ENCODE results near the gene SBNO1.
A peak's percentile ranks its signal among the peaks of the same experiment; 100 is the strongest.

Gene SBNO1

DNA sequence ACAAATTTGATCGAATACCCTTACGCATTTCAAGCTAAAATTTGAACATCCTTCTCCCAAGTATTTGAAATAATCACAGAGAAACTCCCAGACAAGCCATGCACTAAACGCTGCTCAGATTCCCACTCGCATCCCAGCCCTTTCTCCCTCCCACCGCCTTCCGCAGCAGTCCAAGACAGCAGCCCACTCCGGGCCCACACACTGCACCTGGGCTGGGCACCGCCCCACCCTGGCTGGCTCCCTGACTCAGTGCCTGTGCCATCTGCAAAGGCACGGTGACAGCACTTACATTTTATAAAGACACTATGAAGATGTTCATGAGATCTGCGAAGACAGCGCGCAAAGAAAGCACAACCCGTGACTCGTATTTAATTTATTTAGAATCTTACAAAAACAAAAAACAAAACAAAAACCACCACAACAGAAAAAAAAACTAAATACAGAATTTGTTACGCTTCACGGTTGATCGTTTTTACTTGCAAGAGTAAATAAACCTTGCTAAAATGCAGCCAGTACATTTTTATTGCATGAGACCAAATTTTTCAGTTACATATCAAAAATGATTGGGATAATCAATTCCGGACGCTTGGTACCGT, 75.8 kb downstream of the SBNO1 start:
- Histone ChIP-seq H3K36me3 (replicated peaks) (peaks cover 27% of the 10 kb centered on the region), H3K4me3 (no peak overlapping the region), H3K27me3 (ENCODE audit: low read depth) (no peaks in the 10 kb centered on the region), H3K4me1 (peaks cover 2% of the 10 kb centered on the region; the same call in 1 of the 2 replicates), H3K9me3 (no peaks in the 10 kb centered on the region)
- no peak for DNase-seq (ENCODE audit: low spot score in 2 of 2)
- in situ Hi-C loops (cut with MboI; ENCODE audit: low sequenced_read_pairs): no loop called here

DNA sequence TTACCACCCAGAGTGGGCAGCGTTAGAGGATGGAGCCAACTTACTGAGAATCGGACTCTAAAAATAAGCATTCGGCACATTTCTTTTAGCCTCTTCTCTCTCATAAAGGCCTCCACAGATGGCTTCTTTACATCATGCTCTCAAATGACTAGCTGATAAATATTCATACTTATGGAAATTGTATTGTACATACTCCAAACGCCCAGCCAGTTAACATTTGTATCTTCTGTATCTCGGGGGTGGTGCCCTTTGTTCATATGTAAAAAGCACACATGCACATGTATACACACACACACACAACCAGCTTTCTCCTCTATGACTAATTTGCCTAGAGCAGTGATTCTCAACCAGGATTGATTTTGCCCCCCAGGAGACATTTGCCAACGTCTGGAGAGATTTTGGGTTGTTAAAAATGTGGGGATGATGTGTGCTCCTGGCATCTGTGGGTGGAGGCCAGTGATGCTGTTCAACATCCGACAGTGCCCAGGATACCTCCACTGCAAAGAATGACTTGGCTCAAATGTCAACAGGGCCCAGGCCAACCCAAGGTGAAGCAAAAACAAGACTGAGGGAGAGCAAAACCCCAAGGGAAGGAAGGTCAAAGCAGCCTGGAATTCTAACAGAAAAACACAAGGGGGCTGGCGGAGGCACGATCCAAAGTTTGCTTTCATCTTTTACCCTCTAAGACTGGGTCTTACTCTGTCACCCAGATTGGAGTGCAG, 77.8 kb downstream of the SBNO1 start:
- Histone ChIP-seq H3K4me1 (peaks cover 2% of the 10 kb centered on the region; the same call in 1 of the 2 replicates), H3K27me3 (ENCODE audit: low read depth) (no peaks in the 10 kb centered on the region), H3K9me3 (no peaks in the 10 kb centered on the region), H3K36me3 (replicated peaks) (peaks cover 10% of the 10 kb centered on the region), H3K4me3 (no peak overlapping the region)
- DNase-seq (ENCODE audit: low spot score in 2 of 2): peak; percentile 50 to 54
- in situ Hi-C loops (cut with MboI; ENCODE audit: low sequenced_read_pairs): no loop called here

DNA sequence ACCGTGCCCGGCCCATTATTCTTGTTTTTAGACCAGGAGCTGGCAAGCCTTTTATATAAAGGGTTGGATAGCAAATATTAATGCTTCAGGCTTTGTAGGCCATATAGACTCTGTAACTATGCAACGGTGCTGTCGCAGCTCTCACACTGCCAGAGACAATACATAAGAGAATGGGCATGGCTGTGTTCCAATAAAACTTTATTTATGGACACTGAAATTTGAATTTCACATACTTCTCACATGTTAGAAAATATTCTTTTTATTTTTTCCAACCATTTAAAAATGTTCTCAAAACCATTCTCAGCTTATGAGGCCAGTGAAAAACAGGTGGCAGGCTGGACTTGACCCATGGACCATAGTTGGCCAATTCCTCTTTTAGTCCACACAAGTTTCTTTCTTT, 80.0 kb downstream of the SBNO1 start:
- no peaks in the 10 kb centered on the region for H3K27me3 ChIP-seq (ENCODE audit: low read depth)
- H3K4me1 ChIP-seq: peaks cover 2% of the 10 kb centered on the region; the same call in 1 of the 2 replicates
- peaks cover 5% of the 10 kb centered on the region for H3K36me3 ChIP-seq (replicated peaks)

DNA sequence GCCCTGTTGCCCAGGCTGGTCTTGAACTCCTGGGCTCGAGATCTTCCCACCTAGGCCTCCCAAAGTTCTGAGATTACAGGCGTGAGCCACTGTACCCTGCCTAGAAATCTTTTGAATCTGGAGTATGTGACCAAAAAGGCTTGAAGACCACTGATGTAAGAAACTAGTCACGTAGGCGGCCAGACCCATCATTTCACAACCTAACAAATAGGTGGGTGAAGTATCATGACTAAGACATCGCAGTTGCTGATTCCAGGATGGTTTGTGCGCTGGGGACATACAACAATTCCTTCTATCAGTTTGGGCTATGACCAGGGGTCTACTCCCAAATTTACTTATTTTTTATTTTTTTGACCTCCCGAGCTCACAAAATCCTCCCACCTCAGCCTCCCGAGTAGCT, 81.2 kb downstream of the SBNO1 start:
- no peaks in the 10 kb centered on the region for H3K27me3 ChIP-seq (ENCODE audit: low read depth)
- H3K9me3 ChIP-seq: no peaks in the 10 kb centered on the region
- DNase-seq (ENCODE audit: low spot score in 2 of 2): no peak
- H3K4me3 ChIP-seq: no peak overlapping the region
- peaks cover 2% of the 10 kb centered on the region; the same call in 1 of the 2 replicates for H3K4me1 ChIP-seq
- in situ Hi-C loops (cut with MboI; ENCODE audit: low sequenced_read_pairs): no loop called here
- H3K36me3 ChIP-seq (replicated peaks): no peaks in the 10 kb centered on the region

More for the DNA sequence above, 80.0 kb downstream of the SBNO1 start:
- Histone ChIP-seq H3K9me3 (no peaks in the 10 kb centered on the region), H3K4me3 (no peak overlapping the region)
- DNase-seq (ENCODE audit: low spot score in 2 of 2): no peak
- in situ Hi-C loops (cut with MboI; ENCODE audit: low sequenced_read_pairs): no loop called here

DNA sequence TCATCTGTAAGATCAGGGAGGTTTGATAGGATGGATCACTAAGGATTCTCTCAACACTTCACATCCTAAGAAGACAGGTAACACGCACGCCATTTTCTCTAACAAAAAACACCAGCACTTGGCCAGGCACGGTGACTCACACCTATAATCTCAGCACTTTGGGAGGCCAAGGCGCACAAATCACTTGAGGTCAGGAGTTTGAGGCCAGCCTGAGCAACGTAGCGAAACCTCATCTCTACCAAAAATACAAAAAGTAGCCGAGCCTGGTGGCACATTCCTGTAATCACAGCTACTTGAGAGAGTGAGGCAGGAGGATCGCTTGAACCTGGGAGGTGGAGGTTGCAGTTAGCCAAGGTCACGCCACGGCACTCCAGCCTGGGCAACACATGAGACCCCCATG, 82.5 kb downstream of the SBNO1 start:
- in situ Hi-C loops (cut with MboI; ENCODE audit: low sequenced_read_pairs): no loop called here

DNA sequence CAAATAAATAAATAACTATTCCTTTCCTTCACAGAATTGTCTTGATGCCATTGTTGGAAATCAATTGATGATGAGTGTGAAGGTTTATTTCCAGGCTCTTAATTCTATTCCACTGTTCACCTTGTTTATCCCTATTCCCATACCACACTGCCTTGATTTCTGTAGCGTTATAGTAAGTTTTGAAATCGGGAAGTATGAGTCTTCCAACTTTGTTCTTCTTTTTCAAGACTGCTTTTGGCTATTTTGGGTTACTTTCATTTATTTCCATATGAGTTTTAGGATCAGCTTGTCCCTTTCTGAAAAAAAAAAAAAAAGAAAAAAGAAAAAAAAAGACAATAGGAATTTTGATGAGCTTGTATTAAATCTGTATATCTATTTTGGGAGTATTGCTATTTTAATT, 83.7 kb downstream of the SBNO1 start:
- no peak for DNase-seq (ENCODE audit: low spot score in 2 of 2)
- no peaks in the 10 kb centered on the region for H3K27me3 ChIP-seq (ENCODE audit: low read depth)
- in situ Hi-C loops (cut with MboI; ENCODE audit: low sequenced_read_pairs): no loop called here
- H3K36me3 ChIP-seq (replicated peaks): no peaks in the 10 kb centered on the region
- no peak overlapping the region for H3K4me3 ChIP-seq
- no peaks in the 10 kb centered on the region for H3K9me3 ChIP-seq
- H3K4me1 ChIP-seq: no peaks in the 10 kb centered on the region

More for the DNA sequence above, 82.5 kb downstream of the SBNO1 start:
- H3K36me3 ChIP-seq (replicated peaks): no peaks in the 10 kb centered on the region
- peaks cover 2% of the 10 kb centered on the region; the same call in 1 of the 2 replicates for H3K4me1 ChIP-seq
- no peaks in the 10 kb centered on the region for H3K27me3 ChIP-seq (ENCODE audit: low read depth)
- no peak for DNase-seq (ENCODE audit: low spot score in 2 of 2)
- no peaks in the 10 kb centered on the region for H3K9me3 ChIP-seq
- H3K4me3 ChIP-seq: no peak overlapping the region

DNA sequence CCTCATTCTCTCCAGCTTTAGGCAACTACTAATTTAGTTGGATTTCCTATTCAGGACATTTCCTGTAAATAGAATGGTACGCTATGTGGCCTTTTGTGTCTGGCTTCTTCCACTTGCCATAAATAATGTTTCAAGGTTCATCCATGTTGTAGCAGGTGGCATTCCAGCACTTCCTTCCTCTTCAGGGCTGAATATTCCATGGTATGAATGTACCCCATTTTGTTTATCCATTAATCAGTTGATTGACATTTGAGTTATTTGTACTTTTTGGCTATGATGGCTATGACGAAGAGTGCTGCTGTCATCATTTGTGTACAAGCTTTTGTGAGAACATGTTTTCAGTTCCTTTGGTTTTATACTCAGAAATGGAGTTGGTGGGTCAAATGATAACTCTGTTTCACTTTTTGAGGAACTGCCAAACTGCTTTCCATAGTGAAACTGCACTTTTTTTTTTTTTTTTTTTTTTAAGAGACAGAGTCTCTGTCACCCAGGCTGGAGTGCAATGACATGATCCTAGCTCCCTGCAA, 86.5 kb downstream of the SBNO1 start:
- Histone ChIP-seq H3K9me3 (no peaks in the 10 kb centered on the region), H3K36me3 (replicated peaks) (no peaks in the 10 kb centered on the region), H3K4me3 (no peak overlapping the region), H3K27me3 (ENCODE audit: low read depth) (no peaks in the 10 kb centered on the region), H3K4me1 (no peaks in the 10 kb centered on the region)
- in situ Hi-C loops (cut with MboI; ENCODE audit: low sequenced_read_pairs): no loop called here
- no peak for DNase-seq (ENCODE audit: low spot score in 2 of 2)

DNA sequence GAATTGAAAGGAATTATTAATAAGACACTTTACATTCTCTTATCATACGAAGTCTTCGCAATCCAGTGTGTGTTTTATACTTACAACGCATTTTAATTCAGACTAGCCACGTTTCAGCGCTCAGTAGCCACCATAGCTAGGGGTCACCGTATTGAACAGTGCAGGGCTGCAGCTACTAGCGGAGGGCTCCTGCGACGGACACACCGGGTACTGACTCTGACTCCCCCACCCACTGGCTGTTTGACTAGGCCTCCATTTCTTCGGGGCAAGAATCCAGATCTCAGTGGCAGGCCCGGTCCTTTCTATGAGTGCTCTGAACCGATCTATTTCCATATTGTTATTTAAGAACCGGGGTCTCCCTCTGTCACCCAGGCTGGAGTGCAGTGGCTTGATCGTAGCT, 91.5 kb downstream of the SBNO1 start:
- H3K4me1 ChIP-seq: 0 out of 2 replicates have a peak, but pooled peaks cover 4% of the 10 kb centered on the region
- no peaks in the 10 kb centered on the region for H3K27me3 ChIP-seq (ENCODE audit: low read depth)
- in situ Hi-C loops (cut with MboI; ENCODE audit: low sequenced_read_pairs): no loop called here
- no peaks in the 10 kb centered on the region for H3K9me3 ChIP-seq
- H3K4me3 ChIP-seq: no peak overlapping the region
- no peak for DNase-seq (ENCODE audit: low spot score in 2 of 2)
- H3K36me3 ChIP-seq (replicated peaks): no peaks in the 10 kb centered on the region; the same call in none of the 2 replicates

DNA sequence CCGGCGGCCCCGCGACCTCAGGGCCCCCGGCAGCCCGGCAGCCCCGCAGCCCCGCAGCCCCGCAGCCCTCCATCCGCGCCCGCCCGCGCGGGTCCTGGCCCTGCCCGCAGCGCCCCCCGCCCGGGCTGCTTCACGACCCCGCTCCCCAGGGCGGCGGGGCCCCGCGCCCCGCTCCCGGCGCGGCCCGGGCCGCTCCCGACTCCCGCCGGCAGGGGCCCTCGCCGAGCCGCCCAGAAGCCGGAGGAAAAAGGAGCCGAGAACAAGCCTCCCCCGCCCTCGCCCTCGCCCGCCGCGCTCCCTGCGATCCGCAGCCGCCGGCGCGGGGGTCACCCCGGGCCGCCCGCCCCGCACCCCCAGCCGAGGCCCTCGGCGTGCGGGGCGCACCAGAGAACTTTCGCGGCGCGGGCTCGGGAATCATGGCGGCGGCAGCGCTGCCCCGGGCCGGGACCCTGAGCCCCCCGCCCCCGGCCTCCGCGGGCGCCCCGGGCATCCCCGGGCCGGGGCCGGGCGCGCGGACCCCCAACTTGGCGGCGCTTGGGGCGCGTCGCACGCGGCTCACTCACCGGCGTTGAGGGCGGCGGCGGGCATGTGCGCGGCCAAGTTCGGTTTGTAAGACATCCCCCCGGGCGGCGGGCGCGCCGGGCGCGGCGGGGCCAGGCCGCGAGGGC, 93.5 kb downstream of the SBNO1 start:
- Histone ChIP-seq H3K36me3 (replicated peaks) (peaks cover 15% of the 10 kb centered on the region), H3K4me1 (0 out of 2 replicates have a peak, but pooled peaks cover 4% of the 10 kb centered on the region), H3K4me3 (peak overlapping the region; percentile 78), H3K27me3 (ENCODE audit: low read depth) (no peaks in the 10 kb centered on the region), H3K9me3 (no peaks in the 10 kb centered on the region)
- peak; percentile 50 to 79 for DNase-seq (ENCODE audit: low spot score in 2 of 2)
- in situ Hi-C loops (cut with MboI; ENCODE audit: low sequenced_read_pairs): no loop called here

DNA sequence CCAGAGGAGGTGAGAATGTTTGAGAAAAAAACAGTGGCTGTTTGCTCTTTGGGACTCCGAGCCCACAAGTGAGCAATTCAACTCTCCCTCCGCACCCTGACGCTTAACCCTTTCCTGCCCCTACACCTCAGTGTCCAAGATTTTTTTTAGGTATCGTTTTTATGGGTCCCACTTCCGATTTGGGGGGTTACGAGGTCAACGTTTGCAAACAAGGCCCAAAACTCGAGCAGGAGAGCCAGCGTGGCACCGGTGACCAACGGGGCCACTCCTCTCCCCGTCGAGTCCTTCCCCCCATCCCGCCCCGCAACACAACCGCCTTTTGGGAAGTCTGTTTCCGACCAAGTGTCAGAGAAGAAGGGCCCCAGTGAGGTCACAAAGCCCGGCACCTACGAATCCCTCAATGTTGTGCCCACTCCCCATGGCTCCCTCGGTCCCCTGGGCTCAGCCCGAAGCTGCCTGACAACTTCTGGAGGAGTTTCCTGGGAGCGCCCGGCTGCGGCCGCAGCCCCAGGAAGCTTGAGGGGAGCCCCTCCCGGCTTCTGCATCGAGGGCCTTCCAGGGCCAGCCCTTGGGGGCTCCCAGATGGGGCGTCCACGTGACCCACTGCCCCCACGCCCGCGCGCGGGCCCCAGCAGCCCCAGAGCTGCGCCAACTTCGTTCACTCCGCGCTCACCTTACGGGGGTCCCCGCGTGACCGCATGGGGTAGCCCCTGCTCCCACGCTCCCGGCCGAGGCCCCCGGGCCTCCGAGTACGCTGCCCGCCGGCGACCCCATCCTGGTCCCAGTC, 94.2 kb downstream of the SBNO1 start:
- peaks cover 21% of the 10 kb centered on the region for H3K36me3 ChIP-seq (replicated peaks)
- H3K4me1 ChIP-seq: 0 out of 2 replicates have a peak, but pooled peaks cover 4% of the 10 kb centered on the region
- H3K9me3 ChIP-seq: no peaks in the 10 kb centered on the region
- in situ Hi-C loops (cut with MboI; ENCODE audit: low sequenced_read_pairs): no loop called here
- DNase-seq (ENCODE audit: low spot score in 2 of 2): peak in 1 of 2 experiments; percentile 52
- H3K27me3 ChIP-seq (ENCODE audit: low read depth): no peaks in the 10 kb centered on the region
- H3K4me3 ChIP-seq: peak overlapping the region; percentile 78

DNA sequence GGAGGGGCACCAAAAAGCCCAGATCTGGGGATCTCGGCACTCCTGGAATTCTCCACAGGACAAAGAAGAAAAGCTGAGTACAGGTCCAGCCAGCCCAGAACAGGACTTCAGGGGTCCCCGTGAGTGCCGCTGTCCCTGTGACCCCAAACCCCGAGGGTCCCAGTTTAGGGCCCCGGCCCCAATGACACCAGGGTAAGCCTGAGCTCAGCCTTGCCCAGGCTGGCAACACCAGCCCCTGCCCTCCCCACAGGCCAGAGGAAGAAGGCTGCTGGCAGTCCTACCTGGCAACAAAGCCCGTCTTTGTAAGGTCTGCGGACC, 94.8 kb downstream of the SBNO1 start:
- H3K36me3 ChIP-seq (replicated peaks): peaks cover 26% of the 10 kb centered on the region
- no peaks in the 10 kb centered on the region for H3K9me3 ChIP-seq
- in situ Hi-C loops (cut with MboI; ENCODE audit: low sequenced_read_pairs): no loop called here
- 0 out of 2 replicates have a peak, but pooled peaks cover 4% of the 10 kb centered on the region for H3K4me1 ChIP-seq
- no peak for DNase-seq (ENCODE audit: low spot score in 2 of 2)
- H3K27me3 ChIP-seq (ENCODE audit: low read depth): no peaks in the 10 kb centered on the region
- peak overlapping the region; percentile 78 for H3K4me3 ChIP-seq

DNA sequence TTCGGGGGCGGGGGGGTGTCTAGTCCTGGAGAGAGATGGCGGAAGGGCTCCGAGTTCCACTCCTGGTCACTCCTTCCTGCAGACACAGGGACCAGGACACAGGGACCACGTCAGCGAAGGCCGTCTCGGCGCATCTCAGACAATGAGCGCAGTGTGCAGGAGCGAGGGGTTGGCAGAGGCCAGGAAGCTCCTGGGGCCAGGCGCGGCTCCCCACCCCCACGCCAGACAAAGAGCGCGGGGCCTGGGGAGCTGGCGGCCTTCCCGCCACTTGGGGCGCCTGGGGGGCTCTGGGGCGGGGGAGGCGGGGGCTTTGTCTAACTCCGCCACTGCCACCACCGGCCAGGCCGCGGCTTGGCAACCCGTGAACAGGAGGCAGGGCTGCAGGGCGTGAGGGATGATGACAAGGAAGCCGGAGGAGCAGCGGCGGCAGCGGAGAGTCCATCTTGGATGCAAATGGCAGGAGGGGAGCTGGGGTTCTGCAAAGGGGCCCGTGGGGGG, 95.2 kb downstream of the SBNO1 start:
- DNase-seq (ENCODE audit: low spot score in 2 of 2): peak; percentile 54 to 87
- peaks cover 4% of the 10 kb centered on the region; the same call in 1 of the 2 replicates for H3K4me1 ChIP-seq
- H3K4me3 ChIP-seq: peak overlapping the region; percentile 78
- H3K27me3 ChIP-seq (ENCODE audit: low read depth): no peaks in the 10 kb centered on the region
- peaks cover 30% of the 10 kb centered on the region for H3K36me3 ChIP-seq (replicated peaks)
- in situ Hi-C loops (cut with MboI; ENCODE audit: low sequenced_read_pairs): no loop called here
- no peaks in the 10 kb centered on the region for H3K9me3 ChIP-seq

DNA sequence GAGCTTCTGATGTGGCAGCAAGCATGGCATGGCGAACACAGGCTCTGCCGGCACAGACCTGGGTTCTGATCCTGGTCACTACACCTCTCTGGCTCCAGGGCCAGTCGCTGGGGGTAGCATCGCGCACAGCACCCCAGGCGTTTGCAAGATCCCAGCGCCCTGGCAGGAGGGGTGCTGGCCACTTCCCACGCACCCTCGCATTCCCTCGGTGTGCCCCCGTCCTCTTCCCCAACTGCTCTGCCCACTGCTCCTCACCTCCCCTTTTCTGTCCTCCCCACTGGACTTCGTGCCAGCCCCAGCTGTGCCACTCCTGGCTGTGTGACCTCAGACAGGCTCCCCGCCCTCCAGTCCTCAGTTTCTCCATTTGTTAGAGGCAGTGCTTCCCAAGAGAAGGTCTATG, 95.8 kb downstream of the SBNO1 start:
- Histone ChIP-seq H3K4me3 (peak overlapping the region; percentile 78), H3K36me3 (replicated peaks) (peaks cover 33% of the 10 kb centered on the region), H3K4me1 (peaks cover 4% of the 10 kb centered on the region; the same call in 1 of the 2 replicates), H3K27me3 (ENCODE audit: low read depth) (no peaks in the 10 kb centered on the region), H3K9me3 (no peaks in the 10 kb centered on the region)
- in situ Hi-C loops (cut with MboI; ENCODE audit: low sequenced_read_pairs): no loop called here
- no peak for DNase-seq (ENCODE audit: low spot score in 2 of 2)

Data from HAP-1 (cell line).